Esophagus squamous epithelium (tissue), 4 donors: ENCODE results near the gene CCDC92.

Source experiments
- CTCF ChIP-seq, 6 experiments: fragments of 450-650 bp in 4 of 6; fragments of 200-600 bp in 2 of 6; sonication (generic) in 2 of 6; IDR thresholded peaks; one replicate each; pipeline ENCODE4 v1.5.1; 2016 to 2019; ENCODE audit warnings: antibody characterized with exemption in 6 of 6, mild to moderate bottlenecking in 4 of 6, moderate library complexity in 4 of 6
- POLR2A ChIP-seq, 4 donors: fragments of 450-650 bp; IDR thresholded peaks; one replicate each; pipeline ENCODE4 v1.6.1; 2017; ENCODE audit warnings: antibody characterized with exemption in 4 of 4, mild to moderate bottlenecking in 4 of 4, moderate library complexity in 3 of 4

GRCh38 chr12:124006085-124006845 lies 33.6 kb upstream of the CCDC92 start:
- no peak for TF ChIP-seq CTCF (IDR thresholded peaks at IDR 0.05)
- TF ChIP-seq POLR2A (IDR thresholded peaks at IDR 0.05) = no peak
